NCI-H69 (cell line): ENCODE measurements around the gene DNAI2.
"Not testable (repeated sequence)": the region's sequence is repeated elsewhere in the genome, so short reads cannot be mapped to it uniquely, and the experiment has no call there.

Experiments
- DNase-seq: peaks from one replicate; lab custom pipeline; 2025; lab: John Stamatoyannopoulos, UW

The DNAI2 gene

DNA sequence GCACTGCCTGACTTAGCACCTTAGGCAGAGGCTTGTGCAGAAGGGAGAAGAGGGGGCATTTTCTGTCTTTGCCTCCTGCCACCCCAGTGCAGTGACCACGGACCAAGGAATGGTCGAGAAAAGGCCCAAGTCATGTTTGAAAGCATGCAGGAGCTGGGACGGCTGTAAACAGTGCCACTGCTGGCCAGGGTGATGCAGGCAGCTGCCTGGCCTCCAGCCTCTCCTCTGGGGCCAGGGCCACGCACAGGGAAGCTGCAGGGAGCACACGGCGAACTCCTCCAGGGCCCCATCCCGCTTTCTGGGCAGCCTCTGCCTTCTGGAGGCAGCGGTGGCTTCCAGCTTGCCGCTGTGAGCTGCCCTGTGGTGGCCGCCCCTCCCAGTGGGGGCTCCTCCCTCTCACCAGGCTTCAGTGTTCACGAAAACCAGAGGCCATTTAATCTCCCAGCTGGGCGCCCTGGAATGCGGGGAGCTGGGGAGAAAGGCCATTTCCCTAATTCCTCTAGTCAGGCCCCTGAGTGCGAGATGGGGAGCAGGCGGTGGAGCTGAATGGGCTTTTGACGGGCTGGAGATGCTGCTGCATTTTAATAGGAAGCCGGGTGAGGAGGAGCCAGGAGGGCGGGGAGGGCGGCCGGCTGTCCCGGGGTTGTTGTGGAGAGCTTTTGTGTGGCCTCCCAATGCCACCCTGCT lies 28.7 kb upstream of the DNAI2 start:
- DNase-seq, result peak; percentile 21

DNA sequence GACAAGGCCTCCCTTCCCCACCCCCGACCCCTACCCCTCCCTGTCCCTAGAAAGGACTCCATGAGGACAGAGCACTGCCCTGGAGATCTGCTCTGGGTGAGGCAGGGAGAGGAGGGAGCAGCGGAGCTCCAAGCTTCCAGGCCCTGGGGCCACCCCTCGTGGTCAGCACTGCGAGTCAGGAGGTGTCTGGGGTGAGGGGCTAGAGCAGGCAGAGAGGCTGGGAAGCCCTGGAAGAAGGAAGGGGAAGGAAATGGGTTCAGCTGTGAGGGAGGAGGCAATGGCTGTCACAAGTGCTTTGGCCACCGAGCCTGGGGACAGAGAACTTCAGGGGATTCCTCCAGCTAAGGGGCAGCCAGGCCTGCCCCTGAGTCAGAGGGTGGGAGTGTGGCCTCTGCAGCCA lies 28.2 kb upstream of the DNAI2 start:
- DNase-seq, result no peak

DNA sequence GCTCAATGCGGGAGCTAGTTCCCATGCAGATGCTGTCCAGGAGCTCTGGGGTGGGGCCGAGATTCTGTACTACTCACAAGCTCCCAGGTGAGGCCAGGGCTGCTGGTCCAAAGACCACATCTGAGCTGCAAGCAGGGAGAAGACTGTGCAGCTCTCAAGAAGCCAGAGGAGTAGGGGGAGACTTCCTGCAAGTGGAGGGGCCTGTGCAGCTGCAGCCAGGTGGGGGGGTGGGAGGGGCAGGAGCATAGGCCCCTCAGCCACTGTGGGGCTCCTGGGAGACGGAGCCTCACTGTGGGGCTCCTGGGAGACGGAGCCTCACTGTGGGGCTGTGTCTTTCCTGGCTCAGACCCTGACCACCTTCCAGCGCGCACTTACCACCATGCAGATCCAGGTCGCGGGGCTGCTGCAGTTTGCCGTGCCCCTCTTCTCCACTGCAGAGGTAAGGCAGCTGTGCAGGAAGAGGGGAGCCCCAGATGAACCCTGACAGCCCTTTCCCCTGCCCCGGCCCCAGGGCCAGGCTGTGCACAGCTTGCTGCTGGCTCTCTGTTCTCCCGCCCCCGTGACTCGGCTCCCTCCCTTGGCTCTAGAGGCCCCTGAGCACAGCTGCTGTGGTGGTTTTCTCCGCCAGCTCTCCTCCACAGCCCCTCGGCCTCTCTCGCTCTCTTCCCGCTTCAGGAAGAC lies 24.3 kb upstream of the DNAI2 start:
- DNase-seq, result no peak

DNA sequence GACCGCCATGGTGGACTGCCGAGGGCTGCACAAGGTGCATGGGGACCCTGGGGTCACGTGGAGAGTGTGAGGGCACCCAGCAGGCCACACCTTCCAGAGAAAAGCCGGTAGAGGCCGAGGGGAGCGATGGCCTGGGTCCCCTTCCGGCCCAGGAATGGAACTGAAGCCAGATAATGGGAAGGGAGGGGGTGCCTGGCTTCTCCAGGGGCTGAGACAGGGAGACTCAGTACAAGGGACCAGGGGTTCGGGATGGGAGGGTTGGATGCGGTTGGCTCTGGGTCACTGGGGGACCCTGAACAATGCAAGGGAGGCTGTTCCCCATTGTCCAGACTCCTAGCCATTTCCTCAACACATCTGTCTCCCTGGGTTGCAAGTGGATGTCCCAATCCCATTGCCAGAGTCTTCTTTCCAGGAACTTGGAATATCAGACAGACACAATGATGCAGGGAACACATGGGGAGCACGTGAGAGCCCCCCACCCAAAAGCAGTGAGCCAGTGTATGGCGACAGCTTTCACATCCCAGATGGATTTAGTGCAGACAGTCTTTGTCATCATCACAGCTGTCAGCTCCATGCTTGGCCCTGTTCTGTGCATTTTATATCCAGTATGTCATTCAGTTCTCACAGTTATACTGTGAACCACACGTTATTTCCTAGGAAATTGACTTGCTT lies 23.6 kb upstream of the DNAI2 start:
- no peak for DNase-seq

DNA sequence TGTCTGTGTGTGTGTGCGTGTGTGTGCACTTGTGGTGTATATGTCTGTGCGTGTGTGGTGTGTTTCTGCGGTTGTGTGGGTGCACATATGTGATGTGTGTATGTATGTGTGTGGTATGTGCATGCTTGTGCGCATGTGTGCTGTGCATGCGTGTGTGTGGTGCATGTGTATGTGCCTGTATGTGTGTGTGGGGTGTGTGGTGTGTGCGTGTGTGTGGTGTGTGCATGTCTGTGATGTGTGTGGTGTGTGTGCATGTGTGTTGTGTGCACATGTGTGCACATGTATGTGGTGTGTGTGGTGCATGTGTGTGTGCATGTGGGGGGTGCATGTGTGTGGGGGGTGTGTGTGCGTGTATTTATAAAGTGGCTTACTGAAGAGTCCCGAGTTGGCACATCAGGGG lies 23.0 kb upstream of the DNAI2 start:
- no peak for DNase-seq

DNA sequence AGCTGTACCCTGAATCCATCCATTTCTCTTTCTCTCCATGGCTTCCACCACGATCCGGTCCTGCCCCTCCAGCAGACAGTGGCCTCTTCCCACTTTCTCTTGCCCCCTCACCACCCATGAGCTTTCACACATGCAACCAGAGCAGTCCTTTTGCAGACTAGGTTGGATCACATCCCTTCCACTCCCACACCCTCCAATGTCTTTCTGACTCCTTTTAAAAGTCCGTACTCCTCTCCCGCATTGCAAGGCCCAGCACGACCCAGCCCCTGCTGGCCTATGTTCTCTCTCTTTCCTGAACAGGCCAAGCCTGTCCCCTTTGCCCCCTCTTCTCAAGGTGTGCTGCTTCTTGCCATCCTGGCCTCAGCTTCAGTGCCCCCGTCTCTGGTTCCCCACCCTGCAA lies 22.5 kb upstream of the DNAI2 start:
- no peak for DNase-seq

DNA sequence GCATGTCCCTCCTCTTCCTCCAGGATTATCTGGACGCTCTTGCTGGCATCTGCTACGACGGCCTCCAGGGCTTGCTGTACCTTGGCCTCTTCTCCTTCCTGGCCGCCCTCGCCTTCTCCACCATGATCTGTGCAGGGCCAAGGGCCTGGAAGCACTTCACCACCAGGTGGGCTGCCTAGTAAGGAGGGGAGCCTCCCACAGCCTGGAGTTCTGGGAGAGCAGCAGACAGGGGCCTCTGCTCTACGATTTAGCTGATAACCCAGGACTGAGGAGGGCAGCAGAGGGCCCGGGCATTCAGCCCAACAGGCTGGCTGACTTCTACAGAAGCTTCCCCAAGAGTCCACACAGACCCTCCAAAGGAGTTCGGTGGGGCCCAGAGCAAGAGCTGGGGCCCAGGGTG lies 21.8 kb upstream of the DNAI2 start:
- DNase-seq, result no peak

DNA sequence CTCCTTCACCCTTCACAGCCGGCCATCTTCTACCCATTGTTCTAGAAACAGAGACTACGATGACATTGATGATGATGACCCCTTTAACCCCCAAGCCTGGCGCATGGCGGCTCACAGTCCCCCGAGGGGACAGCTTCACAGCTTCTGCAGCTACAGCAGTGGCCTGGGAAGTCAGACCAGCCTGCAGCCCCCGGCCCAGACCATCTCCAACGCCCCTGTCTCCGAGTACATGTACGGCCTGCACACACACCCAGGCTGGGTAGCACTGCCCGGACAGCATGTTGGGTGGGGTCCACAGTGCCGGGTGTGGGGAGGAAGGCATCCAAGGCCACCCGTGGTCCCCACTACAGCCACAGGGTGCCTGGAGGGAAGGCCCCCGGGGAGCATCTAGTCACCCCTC lies 21.0 kb upstream of the DNAI2 start:
- DNase-seq, result no peak

DNA sequence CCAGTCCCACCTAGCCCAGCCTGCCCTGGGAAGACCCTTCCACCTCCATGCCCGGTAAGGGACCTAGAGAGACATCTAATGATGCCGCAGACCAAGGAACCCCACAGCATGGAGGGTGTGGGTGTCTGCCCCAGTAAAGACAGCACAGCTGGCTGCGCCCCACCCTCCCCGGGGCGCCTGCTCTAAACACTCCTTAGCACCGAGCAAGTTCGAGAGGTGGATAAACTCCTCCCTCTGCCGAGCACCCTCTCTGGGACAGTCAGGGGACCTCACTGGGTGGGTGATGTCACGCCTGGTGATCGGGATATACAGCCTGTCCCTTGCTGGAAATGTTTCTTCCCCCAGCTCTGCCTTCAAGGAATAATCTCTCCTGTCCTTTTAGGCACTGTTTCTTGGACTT lies 16.7 kb upstream of the DNAI2 start:
- DNase-seq, result no peak

DNA sequence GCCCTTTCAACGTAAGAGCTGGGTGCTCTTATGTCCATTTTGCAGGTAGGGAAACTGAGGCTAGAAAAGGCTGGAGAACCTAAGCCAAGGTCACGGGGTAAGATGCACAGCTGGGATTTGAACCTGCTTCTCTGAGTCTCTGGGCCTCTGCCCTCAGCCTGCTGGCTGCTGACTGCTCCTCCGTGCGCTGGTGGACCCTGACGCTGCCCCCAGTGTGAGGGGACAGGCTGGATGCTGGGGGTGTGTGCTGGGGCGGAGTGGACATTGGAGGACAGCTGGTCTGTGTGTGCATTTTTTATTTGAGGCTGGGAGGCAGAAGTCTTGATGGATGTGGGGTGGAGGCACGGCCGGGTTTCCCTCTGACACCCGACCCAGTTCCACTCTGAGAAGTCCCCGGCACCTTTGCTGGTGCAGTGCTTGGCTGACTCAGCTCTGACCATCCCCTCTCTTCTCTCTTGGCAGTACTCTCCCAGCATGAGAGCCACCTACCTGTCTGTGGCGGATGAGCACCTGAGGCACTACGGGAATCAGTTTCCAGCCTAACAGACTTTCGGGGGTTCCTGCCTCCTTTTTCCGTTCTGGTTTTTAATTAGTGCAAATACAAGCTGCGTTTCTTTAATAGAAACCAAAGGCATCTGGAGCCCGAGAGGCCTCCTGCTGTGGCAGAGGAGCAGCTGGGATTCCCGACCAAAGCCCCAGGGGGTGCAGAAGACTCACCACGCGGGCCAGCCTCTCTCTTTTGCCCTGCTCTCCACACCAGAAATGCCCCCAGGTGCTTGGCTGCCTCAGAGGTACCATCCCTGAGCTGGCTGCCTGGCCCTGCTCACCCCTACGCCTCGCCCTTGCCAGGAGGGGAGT lies 14.1 kb upstream of the DNAI2 start:
- DNase-seq, result peak; percentile 85

DNA sequence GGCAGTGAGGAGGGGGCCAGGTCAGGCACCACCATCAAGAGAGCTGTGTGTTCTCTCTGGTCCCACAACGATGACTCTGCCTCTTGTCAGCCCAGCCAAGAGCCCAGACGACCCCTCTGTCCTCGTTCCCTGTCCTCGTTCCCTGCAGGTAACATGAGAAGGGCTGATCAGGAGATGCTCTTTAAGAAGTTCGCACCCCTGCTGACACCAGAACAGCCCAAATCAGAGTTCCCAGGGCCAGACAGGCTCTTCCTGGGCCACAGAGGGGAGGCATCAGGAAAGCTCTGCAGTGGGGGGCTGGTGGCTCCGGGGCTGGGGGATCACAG lies 13.5 kb upstream of the DNAI2 start:
- no peak for DNase-seq

DNA sequence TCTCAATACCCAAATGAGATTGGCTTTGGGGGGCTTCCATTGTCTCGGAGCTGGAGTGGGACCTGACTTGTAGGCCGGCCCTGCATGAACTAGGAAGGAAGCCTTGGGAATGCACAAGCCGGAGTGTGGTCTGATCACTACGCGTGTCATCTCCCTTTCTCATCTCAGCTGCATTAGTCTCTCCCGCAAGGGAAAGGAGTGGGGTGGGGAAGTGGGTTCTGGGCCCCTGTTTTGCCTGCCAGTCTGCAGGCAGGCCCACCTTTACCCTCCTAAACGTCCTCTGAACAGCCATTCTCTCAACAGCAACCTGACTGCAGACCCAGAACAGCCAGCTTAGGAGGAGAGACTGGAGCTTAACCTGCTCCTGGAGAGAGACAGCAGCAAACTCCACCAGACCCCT lies 11.4 kb upstream of the DNAI2 start:
- DNase-seq, result no peak

DNA sequence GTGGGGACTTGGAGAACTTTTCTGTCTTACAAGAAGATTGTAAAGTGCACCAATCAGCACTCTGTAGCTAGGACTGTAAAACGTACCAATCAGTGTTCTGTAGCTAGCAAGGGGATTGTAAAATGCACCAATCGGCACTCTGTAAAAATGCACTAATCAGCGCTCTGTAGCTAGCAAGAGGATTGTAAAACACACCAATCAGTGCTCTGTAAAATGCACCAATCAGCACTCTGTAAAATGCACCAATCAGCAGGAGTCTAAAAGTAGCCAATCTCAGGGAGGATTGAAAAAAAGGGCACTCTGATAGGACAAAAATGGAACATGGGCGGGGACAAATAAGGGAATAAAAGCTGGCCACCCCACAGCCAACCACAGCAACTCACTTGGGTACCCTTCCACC lies 7.0 kb upstream of the DNAI2 start:
- DNase-seq, result not testable (repeated sequence)

DNA sequence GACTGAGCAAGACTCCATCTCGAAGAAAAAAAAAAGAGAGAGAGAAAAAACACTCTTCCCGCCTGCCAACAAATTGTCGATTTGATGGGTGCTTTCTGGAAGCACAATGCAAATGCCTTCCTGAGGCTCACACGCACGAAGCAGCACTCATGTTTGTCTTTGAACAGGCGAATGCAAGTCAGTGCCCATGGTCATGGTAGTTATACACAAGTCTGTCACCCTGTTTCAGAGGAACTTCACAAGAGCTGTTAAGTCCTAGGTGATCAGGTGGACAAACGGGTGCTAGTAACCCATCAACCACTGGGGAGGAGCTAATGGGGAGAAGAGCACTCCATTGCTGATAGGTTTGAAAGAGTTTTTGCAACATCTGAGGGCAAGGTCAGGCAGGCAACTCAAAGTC lies 6.5 kb upstream of the DNAI2 start:
- DNase-seq, result no peak

DNA sequence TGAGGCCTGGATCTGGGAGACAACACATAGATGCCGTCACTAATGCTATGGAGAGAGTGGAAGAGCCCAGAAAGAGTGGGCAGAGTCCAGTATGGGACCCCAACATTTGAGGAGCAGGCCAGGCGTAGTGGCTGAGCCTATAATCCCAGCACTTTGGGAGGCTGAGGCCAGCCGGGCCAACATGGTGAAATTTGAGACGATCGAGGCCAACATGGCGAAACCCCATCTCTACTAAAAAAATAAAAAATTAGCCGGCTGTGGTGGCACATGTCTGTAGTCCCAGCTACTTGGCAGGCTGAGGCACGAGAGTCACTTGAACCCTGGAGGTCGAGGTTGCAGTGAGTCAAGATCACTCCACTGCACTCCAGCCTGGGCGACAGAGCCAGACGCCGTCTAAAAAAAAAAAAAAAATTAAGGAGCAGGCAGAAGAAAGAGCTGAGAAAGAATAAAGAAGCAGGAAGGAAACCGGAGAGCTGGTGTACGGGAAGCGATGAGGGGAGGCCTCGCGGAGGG lies 6.0 kb upstream of the DNAI2 start:
- DNase-seq, result no peak

DNA sequence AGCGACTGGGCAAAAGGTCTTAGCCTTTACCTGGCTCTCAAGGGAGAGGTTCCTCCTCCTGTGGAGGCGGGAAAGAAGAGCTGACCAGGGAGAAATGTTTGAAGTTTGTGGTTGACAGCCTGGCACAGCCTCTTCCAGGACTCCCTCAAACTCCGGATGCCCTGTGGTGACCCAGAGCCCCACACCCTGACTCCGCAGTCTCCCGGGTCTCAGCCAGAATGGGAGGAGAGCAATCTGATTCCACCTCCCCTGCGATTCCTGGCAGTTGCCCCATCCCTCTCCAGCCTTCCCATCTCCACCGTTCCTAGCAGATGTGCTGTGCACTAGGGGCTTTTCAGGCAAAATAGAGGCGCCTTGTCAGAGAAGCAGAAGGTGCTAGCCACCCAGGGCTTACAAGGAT lies 5.5 kb upstream of the DNAI2 start:
- no peak for DNase-seq

DNA sequence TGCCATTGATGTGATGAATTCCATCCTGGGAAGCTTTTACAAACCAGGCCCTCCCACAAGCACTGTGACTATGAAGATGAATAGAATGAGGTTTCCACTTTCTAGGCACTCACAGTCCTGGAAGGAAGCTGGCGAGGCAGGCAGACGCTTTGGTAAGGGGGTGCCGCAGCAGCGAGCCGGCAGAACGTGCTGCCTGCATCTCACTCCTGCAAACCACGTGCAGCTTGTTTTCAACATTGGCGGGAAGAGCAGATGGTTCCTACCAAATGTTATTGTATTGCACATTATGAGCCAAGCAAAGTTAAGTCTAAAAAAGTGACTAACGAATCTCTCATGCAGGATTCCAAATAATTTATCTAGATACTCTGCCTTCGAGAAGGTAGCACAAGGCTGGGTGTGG lies 3.7 kb upstream of the DNAI2 start:
- DNase-seq, result no peak

DNA sequence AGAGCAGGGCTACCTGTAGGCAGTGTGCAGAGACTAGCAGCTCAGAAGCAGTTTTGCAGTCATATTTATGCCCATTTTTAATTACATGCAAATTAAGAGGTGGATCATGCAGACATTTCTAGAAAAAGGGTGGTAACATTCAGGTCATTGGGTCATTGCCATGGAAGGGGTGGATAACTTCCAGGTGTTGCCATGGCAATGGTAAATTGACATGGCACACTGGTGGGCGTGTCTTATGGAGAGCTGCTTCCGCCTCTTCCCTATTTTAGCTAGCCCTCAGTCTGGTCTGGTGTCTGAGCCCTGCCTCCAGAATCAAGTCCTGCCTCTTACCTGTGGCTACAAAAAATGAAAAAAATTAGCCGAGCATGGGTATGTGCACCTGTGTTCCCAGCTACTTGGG lies 2.8 kb upstream of the DNAI2 start:
- DNase-seq, result no peak

DNA sequence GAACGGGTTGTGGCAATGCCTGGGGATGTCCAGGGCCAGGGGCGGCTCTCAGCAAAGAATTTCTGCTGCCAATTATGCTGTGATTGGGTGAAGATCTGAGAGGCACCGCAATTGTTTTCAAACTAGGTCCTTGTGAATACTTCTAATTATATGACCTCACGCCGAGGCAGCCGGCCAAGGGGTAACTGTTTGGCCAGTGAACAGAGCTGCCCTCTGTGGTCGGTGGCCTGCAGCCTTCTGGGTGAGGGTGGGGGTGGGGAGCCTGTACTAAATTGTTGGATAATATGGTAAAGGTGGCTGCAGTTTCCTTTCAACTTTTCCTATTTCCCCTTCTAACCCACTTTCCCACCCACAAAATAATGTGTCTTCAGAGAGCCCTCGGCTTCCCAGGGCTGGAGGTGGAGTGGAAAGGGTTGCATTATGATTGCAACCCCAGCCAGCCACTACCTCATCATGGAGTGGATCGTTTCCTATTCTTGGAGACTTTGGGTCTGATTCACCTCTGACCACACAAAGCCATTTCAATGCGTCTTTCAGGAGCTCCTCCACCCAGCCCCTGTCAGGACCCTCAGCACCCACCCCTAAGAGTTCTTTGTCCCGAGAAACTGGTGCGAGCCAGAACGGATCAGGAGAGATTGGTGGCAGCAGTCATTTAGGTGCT lies 2.0 kb upstream of the DNAI2 start:
- no peak for DNase-seq

DNA sequence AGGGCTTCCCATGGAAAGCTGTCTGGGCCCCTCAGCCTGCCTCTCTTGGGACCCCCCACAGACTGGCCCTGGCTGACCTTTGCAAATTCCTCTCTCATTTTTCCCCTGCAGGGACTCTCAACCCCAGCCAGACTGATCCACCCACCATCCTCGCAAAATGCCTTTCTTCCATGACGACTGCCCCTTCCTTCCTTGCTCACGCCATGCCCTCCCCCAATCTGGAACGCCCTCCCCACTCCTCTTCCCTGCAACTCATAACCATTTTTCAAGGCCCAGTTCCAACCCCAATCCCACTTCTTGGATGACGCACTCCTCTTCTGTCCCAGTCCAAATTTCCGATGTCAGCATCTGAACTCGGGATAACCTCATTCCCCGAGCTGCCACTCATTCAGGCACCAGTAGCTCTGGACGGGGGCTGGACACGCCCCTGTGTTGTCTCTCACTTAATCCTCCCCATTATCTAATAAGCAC lies 1.3 kb upstream of the DNAI2 start:
- DNase-seq, result no peak

DNA sequence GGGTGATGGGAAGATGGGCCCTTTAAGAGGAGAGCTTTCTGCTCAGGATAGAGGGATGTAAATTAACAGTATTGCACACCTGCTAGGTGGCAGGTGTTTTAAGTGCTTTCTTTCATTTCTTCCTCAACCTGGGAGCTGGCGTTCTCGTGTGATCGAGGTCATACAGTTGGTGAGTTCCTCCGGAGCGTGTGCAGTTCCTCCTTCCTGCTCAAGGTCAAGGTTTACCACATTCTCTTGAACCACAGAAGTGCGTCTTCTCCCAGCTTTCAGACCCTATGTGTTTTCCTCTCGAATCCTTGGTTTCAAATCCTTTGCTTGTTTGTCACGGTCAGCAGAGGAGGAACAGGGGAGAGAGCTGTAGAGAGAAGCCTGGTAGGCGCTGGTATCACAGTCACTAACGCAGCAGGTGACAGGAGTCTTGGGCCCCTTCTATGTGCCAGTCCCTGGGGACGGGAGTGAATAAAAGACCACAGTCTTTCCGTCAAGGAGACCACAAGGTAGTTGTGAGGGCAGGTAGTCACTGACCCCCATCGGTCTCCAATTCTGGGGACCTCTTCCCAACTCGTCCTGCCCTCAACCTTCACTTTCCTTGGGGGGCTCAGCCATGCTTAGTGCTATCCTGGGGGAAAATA lies 791 bp downstream of the DNAI2 start:
- DNase-seq, result peak; percentile 46
